Subcutaneous abdominal adipose tissue (tissue), 5 donors: ENCODE measurements around the gene NAPB.

Experiments
- H3K27ac ChIP-seq: one replicate; pipeline ENCODE4 v1.7.0; 2013; ENCODE audit warnings: low read depth, mild to moderate bottlenecking, inconsistent platforms, low read length, moderate library complexity
- H3K27me3 ChIP-seq, 5 donors: one replicate each; pipeline ENCODE4 v1.7.0; 2013; ENCODE audit warnings: low read length in 5 of 5, inconsistent platforms in 1 of 5; ENCODE audit not compliant: control insufficient read depth in 5 of 5, insufficient read depth in 4 of 5
- H3K36me3 ChIP-seq, 5 donors: one replicate each; pipeline ENCODE4 v1.7.0; 2013; ENCODE audit warnings: low read length in 5 of 5; ENCODE audit not compliant: control insufficient read depth in 5 of 5, insufficient read depth in 5 of 5
- H3K4me1 ChIP-seq, 5 donors: one replicate each; pipeline ENCODE4 v1.7.0; 2013; ENCODE audit warnings: low read length in 5 of 5, mild to moderate bottlenecking in 3 of 5, moderate library complexity in 1 of 5; ENCODE audit not compliant: control insufficient read depth in 5 of 5, insufficient read depth in 5 of 5
- H3K4me3 ChIP-seq, 5 donors: one replicate each; pipeline ENCODE4 v1.7.0; 2013; ENCODE audit warnings: low read length in 5 of 5, low read depth in 1 of 5
- H3K9ac ChIP-seq, 5 donors: one replicate each; pipeline ENCODE4 v1.7.0; 2013; ENCODE audit warnings: low read length in 5 of 5, mild to moderate bottlenecking in 4 of 5, moderate library complexity in 3 of 5
- H3K9me3 ChIP-seq, 5 donors: one replicate each; pipeline ENCODE4 v1.7.0; 2013; ENCODE audit warnings: low read length in 5 of 5; ENCODE audit not compliant: control insufficient read depth in 5 of 5
- donor health status: healthy.
- donor health status: healthy.
- donor health status: healthy.
- donor health status: healthy.
- donor health status: healthy.

The NAPB gene

DNA sequence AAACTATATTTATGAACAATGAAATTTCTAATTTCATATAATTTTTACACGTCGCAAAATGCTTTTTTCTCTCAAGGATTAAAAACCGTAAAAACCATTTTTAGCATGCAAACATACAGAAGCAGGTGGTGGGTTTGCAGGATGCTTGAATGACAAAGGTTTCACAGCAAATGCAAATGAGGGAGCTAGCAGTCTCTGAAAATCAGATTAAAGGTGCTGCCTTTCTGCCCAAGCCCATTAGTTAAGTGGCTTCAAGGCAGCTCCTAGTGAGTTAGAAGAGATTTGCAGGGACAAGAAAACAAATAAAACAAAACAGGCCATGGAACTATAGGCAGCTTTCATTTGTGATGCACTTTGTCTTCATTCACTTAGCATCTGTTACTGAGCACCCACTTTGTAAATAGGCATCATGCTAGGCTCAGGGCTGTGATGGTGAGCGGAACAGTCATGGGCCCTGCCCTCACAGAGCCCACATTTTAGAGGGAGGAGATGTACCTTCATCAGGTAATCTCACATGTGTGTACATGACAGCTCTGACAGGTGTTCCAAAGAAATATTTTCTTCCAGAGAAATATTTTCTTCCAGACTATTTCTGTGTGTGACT lies 29.5 kb downstream of the NAPB start:
- Histone ChIP-seq H3K9me3 (no peaks in the 10 kb centered on the region), H3K27me3 (no peaks in the 10 kb centered on the region), H3K4me1 (no peaks in the 10 kb centered on the region), H3K36me3 (peaks cover 39 to 67% (median 50%) of the 10 kb centered on the region in 5 donors), H3K4me3 (no peak overlapping the region), H3K27ac (no peak overlapping the region), H3K9ac (no peak overlapping the region)

DNA sequence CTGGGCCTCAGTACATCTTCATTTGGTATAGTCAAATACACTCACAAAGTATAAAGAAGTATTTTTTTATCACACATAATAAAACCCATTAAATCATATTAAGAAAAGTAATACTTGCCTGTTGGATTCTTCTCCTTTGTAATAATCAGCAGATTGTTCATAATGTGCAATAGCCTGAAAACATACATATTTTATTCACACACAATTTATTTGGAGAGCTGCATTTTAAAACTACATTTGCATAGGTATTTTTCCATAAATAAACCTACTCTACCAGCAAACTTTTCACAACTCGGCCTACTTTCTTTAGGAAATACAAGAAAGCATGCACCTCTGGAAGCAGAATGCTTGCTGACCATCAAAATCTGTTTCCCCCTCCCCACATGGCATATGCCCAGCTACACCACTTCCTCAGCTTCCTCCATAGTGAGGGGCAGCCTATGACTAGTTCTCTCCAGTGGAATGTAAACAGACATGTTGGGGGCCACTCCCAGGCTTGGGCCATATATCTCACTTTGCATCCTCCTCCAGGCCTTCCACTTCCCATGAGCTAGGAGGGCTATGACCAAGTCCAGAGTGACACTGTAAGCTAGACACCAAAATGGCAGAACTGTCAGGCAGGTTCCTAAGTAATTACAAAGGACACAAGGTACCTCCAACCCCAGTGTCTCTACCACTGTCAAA lies 31.1 kb downstream of the NAPB start:
- Histone ChIP-seq H3K36me3 (peaks cover 39 to 67% (median 46%) of the 10 kb centered on the region in 5 donors), H3K9ac (no peak overlapping the region), H3K4me3 (no peak overlapping the region), H3K27me3 (no peaks in the 10 kb centered on the region), H3K27ac (no peak overlapping the region), H3K9me3 (no peaks in the 10 kb centered on the region), H3K4me1 (no peaks in the 10 kb centered on the region)

DNA sequence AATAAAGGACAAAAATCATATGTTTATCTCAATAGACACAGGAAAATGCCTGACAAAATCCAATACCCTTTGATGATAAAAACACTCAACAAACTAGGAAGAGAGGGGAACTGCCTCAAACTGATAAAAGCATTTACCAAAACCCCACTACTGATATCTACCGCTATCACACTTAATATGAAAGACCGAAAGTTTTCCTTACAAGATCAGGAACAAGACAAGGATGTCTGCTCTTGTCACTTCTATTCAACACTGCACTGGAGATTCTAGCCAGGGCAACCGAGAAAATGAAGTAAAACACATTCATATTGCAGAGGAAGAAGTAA lies 34.2 kb downstream of the NAPB start:
- H3K27me3 ChIP-seq, result no peaks in the 10 kb centered on the region
- no peak overlapping the region for H3K27ac ChIP-seq
- peaks cover 14 to 36% (median 23%) of the 10 kb centered on the region in 5 donors for H3K36me3 ChIP-seq
- no peak overlapping the region for H3K9ac ChIP-seq
- no peak overlapping the region for H3K4me3 ChIP-seq
- H3K9me3 ChIP-seq, result no peaks in the 10 kb centered on the region
- no peaks in the 10 kb centered on the region for H3K4me1 ChIP-seq

DNA sequence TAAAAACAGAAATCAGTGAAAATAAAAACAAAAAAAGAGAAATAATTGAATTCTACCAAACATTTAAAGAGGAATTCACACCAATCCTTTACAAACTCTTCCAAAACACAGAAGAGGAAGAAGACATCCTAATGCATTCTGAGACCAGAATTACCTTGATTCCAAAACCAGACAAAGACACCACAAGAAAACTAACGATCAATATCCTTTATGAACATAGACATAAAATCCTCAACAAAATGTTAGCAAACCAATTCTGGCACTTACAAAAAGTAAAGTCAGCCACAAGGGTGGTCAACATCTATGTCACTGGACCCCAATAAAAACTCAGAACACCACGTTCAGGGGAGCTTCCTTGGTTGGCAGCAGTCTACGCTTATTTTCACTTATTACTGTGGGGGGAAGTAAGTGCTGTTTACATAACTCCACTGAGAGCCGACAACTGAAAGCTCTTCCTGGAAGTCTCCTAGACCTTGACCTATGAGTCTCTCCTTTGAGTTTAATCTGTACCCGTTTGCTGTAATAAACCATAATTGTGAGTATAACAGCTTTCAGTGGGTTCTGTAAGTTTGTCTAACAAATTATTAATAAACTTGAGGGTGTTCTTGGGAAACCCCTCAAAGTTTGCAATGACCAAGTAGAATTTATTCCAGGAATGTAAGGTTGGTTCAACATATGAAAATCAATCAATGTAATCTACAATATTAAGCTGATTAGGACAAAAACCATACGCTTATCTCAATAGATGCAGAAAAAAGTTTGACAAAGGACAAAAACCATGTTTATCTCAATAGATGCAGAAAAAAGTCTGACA lies 34.8 kb downstream of the NAPB start:
- H3K27me3 ChIP-seq, result no peaks in the 10 kb centered on the region
- no peak overlapping the region for H3K9ac ChIP-seq
- H3K4me1 ChIP-seq, result no peaks in the 10 kb centered on the region
- H3K4me3 ChIP-seq, result no peak overlapping the region
- no peak overlapping the region for H3K27ac ChIP-seq
- peaks cover 10 to 34% (median 22%) of the 10 kb centered on the region in 5 donors for H3K36me3 ChIP-seq
- H3K9me3 ChIP-seq, result no peaks in the 10 kb centered on the region

DNA sequence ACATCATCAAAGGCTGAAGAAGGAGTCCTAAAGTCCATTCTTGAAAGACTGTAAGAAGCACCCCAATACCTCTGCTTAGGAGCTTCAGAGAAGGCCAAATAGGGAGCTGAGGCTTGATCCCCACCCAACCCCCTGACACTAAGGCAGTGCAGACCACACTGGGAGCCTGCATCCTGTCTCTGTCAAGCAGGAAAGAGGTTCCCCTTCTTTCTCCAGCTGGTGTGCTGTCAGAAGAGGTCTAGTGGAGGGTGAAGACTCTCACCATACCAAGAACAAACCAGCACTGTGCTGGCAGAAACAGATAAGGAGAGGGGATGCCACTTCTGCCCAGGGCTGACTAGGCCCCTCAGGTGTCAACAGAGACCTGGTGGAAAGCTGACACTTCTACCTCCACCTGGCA lies 39.4 kb downstream of the NAPB start:
- peaks cover 12 to 33% (median 17%) of the 10 kb centered on the region in 5 donors for H3K36me3 ChIP-seq
- H3K4me1 ChIP-seq, result no peaks in the 10 kb centered on the region
- H3K9me3 ChIP-seq, result no peaks in the 10 kb centered on the region
- no peak overlapping the region for H3K27ac ChIP-seq
- no peaks in the 10 kb centered on the region for H3K27me3 ChIP-seq
- H3K4me3 ChIP-seq, result no peak overlapping the region
- H3K9ac ChIP-seq, result no peak overlapping the region

DNA sequence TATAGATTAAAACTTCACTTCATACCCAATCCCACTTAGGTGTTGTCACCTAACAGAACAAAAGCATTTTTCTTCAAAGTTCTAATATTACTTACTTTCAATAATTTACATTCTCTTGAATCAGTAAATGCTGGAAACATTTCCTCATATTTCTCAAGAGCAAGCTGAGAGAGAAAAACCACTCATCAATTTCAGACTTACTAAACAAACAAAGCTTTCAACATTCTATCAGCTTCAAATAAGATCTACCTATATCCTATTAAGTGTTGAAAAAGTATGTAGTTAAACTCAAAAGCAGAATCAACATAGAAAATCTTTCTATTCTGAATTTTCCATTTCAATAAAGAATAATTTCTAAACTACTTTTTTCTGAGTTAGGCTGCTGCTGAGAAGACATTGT lies 41.5 kb downstream of the NAPB start:
- Histone ChIP-seq H3K27ac (no peak overlapping the region), H3K9ac (no peak overlapping the region), H3K36me3 (peaks cover 22 to 47% (median 34%) of the 10 kb centered on the region in 5 donors), H3K9me3 (no peaks in the 10 kb centered on the region), H3K4me3 (no peak overlapping the region), H3K27me3 (no peaks in the 10 kb centered on the region), H3K4me1 (no peaks in the 10 kb centered on the region)

DNA sequence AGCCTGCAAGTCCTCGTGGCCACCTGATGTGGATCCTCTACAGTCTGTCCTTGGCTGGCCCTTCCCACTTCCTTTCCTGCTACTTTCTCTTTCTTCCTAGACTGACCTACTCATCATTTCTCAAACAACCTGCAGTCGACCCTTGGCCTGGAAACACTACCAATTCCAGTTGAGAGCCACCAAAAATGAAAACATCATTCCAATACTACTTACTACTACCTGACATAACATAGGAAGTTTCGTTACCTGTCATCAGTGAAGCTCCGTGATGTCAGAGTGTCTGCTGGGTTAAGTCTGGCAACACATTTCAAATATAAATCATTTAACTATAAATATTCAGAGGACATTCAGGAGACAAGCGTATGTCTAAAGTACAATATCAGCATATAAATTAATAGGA lies 45.5 kb downstream of the NAPB start:
- Histone ChIP-seq H3K27me3 (no peaks in the 10 kb centered on the region), H3K36me3 (peaks cover 43 to 66% (median 57%) of the 10 kb centered on the region in 5 donors), H3K27ac (no peak overlapping the region), H3K4me3 (no peak overlapping the region), H3K4me1 (no peaks in the 10 kb centered on the region), H3K9ac (no peak overlapping the region), H3K9me3 (no peaks in the 10 kb centered on the region)

DNA sequence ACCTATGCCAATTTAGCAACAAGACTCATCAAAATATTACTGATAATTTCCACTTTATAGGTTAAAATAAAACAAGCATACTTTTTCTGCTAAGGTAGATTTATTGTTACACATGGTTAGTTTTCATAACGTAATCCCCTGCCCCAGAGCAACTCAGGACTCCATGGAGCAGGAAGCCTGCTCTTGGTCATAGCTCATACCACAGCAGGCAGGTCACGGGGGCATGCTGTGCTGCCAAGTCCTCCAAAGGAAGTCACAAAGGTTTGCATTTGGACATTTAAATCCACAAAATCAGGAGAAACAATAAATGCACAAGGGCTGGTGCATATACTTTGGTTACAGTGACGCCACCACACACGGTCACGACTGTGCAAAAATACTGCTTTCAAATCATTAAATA lies 46.8 kb downstream of the NAPB start:
- Histone ChIP-seq H3K27me3 (no peaks in the 10 kb centered on the region), H3K9me3 (no peaks in the 10 kb centered on the region), H3K4me1 (no peaks in the 10 kb centered on the region), H3K36me3 (peaks cover 52 to 71% (median 65%) of the 10 kb centered on the region in 5 donors), H3K27ac (no peak overlapping the region), H3K4me3 (no peak overlapping the region), H3K9ac (no peak overlapping the region)

DNA sequence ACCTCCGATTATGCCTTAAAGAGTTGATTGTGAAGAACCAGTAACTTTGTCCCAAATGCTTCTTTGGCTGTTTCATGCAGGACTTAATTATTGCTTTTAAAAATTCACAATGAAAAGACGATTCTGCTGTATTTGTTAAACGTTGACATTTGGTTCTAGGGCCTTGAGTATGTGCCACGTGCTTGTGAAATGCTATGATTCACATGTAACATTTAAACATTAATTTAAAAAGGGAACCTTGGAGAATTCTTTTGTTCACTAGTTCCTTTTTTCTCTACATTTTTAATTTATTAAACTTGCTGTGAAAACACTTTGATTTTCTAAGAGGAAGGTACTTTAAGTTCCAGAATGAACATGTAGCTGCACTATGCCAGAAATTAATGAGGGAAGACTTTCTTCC lies 49.8 kb downstream of the NAPB start:
- Histone ChIP-seq H3K9me3 (no peaks in the 10 kb centered on the region), H3K4me1 (peaks cover 0 to 9% (median 2%) of the 10 kb centered on the region in 5 donors), H3K4me3 (no peak overlapping the region), H3K9ac (no peak overlapping the region), H3K36me3 (peaks cover 43 to 66% (median 59%) of the 10 kb centered on the region in 5 donors), H3K27me3 (no peaks in the 10 kb centered on the region), H3K27ac (no peak overlapping the region)

DNA sequence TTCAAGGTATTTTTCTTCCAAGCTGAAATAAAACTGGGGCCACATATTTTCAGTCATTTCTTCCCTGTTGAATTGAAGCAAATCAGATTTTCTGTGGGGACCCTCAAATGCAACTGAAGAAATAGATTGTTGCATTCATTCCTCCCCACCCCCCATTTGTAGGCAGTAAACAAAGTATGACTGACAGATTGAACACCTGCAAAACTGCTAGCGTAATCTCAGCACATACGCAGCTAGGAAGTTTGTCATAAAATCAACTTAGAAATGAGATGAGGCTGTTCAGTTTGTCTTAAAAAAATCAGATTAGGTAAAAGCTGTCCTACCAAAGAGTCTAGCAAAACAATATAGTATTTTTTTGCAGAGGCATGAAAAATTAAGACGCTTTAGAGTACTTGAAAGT lies 50.4 kb downstream of the NAPB start:
- no peaks in the 10 kb centered on the region for H3K27me3 ChIP-seq
- H3K9me3 ChIP-seq, result no peaks in the 10 kb centered on the region
- no peak overlapping the region for H3K4me3 ChIP-seq
- no peak overlapping the region for H3K9ac ChIP-seq
- H3K27ac ChIP-seq, result no peak overlapping the region
- peaks cover 0 to 13% (median 8%) of the 10 kb centered on the region in 5 donors for H3K4me1 ChIP-seq
- H3K36me3 ChIP-seq, result peaks cover 36 to 62% (median 54%) of the 10 kb centered on the region in 5 donors
